Inflammatory macrophage treated with lipopolysaccharide for 1 hour (primary cell): ENCODE data around the gene FGF8.

Experiments used
- DNase-seq, 2 donors: peaks; one replicate each; pipeline ENCODE4 v3.0.0-alpha.2; 2020 to 2022

The FGF8 gene

GRCh38 chr10:101781984-101782810 lies 6.3 kb upstream of the FGF8 start:
- DNase-seq: no peak

- no peak for DNase-seq
These were observed 5.7 kb upstream of the FGF8 start for GRCh38 chr10:101781655-101781983.

- peak; percentile 41 to 81 for DNase-seq
These were observed 5.1 kb upstream of the FGF8 start for GRCh38 chr10:101780818-101781654.

- DNase-seq: no peak
These were observed 4.4 kb upstream of the FGF8 start for GRCh38 chr10:101780187-101780817.

GRCh38 chr10:101779544-101780186 lies 3.8 kb upstream of the FGF8 start:
- peak; percentile 53 to 91 for DNase-seq

GRCh38 chr10:101778781-101779543 lies 3.0 kb upstream of the FGF8 start:
- DNase-seq: peak; percentile 7 to 14

GRCh38 chr10:101778151-101778780 lies 2.4 kb upstream of the FGF8 start:
- no peak for DNase-seq

GRCh38 chr10:101777619-101778145 lies 1.8 kb upstream of the FGF8 start:
- DNase-seq: no peak

- DNase-seq: no peak
These were observed 375 bp upstream of the FGF8 start for GRCh38 chr10:101776161-101776817.

- no peak for DNase-seq
These were observed 1.2 kb downstream of the FGF8 start for GRCh38 chr10:101774589-101775272.

GRCh38 chr10:101773923-101774588 lies 1.9 kb downstream of the FGF8 start:
- no peak for DNase-seq

- DNase-seq: no peak
These were observed 2.8 kb downstream of the FGF8 start for GRCh38 chr10:101772895-101773761.

GRCh38 chr10:101772017-101772894 lies 3.7 kb downstream of the FGF8 start:
- DNase-seq: no peak

- no peak for DNase-seq
These were observed 4.5 kb downstream of the FGF8 start for GRCh38 chr10:101771380-101771779.

GRCh38 chr10:101770331-101771215 lies 5.3 kb downstream of the FGF8 start:
- no peak for DNase-seq

- no peak for DNase-seq
These were observed 6.3 kb downstream of the FGF8 start for GRCh38 chr10:101769541-101770180.
